ENCODE data around the gene KLHDC1.

Gene KLHDC1

DNA sequence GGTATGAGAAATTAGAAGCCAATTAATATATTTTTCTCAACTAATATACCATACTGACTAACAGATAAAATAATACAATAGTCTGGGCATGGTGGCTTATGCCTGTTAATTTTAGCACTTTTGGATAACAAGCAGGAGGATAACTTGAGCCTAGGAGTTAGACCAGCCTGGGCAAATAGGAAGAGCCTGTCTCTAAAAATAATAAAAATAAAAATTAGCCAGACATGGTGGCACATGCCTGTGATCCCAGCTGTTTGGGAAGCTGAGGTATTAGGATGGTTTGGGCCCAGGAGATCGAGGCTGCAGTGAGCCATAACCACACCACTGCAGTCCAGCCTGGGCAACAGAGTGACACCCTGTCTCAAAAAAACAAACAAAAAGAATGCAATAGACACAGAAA is 99.7 kb downstream of the KLHDC1 start:
- no peak for FAIRE-seq

DNA sequence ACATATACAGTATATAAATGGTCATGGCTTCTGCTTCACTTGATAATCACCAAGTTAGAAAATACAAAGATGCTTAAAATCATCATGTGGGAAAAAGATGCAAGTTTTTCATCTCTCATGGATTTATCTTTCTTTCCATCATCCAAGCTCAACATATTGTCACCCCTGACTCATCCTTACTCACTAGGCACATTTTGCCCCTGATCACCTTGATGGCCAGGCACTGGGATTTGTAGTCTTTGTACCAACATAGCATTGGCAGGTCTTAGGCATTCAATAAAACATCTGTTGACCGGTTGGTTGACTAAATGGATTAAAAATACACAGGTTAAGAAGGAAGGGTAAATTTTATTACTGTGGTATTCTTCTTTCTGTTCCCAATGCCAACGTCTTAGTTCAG is 103.1 kb downstream of the KLHDC1 start:
- FAIRE-seq = no peak

Data from G401.6 (cell line).